ENCODE results near the gene PRXL2C.

The PRXL2C gene

DNA sequence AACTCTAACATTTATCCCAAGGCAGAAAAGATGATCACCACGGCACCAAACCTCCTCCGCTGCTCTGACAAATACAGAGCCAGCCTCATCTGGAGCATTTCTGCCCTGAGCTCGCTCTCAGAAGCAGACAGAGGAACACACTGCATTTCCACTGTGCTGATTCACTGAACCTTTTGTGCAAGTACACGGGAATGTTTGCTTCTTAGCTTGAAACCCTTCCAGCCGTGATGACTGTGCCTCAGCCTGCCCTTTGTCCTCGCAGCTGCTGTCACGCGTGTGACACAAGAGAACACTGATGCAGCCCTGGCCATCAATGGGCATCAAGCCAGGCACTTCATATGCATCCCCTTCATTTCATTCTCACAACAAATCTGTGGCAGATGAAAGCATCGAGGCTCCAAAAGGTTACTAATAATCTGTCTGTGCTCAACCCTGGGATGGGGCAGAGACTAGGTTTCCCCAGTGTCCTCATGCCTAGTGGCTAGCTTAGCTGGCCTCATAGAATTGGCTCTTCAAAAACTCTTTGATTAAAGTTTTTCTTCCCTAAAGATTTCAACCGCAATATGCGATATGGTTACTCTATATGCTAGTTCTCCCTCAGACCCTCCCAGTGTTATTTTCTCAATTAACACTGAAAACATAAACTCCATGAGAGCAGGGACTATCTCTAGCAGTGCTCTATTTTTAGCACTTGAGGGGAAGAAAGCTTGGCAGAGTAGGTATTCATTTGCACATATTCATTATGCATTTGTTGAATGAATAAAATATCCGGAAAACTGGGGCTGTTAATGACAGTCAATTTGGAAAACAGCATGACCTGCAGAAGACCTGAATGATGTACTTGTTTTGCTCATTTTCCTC is 42.8 kb downstream of the PRXL2C start:
- no peak for DNase-seq (ENCODE audit: low spot score)

DNA sequence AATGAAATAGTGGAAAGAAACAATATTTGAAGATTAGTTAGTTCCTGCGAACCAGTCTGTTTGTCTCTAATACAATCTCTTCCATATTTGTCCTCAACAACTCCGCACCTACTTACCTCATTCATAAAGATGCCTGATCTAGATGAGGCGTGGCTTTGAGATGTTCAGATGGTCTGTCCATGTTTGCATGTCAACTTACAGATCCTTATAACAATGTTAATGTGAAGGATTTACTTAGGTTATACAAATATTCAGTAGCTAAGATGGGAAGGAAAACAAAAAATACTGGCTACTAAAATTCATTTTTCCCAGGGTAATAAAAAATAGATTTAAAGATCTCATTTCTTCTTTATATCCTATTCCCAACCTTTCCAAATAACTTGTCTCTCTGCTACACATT is 43.8 kb downstream of the PRXL2C start:
- DNase-seq (ENCODE audit: low spot score), result no peak

DNA sequence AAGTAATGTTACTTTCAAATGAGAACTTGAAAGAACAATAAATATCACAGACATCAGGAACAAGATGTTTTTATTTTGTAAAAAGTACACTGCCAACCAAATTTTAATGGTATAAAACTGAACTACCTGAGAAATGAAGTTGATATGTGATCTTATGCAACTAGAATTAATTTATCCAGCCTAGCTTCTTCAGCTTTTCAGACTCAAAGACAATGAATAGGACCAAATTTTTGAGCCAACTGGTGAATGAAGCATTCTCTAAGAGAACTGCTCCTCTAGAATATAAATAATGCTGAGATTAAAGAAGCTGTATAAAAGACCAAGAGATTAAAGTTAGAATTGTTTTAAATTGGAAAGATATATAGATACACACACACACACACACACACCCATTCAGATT is 45.4 kb downstream of the PRXL2C start:
- DNase-seq (ENCODE audit: low spot score), result no peak

DNA sequence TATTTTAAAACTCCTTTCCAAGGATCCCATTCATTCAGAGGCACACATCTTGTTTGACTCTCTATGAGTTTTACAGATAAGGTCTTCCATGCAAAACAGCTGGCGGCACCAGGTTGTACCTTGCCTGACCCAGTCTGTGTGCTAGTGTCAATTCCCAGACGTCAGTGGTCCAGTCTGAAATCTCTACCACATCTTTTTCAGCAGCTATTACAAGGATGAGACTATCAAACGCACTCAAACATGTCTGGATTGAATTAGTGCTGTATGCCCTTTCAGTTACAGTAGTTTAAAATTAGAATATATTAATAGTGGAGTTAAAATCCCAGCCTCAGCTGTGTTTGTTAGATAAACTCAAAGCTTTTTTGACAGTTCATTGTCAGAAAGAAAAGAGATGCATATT is 47.1 kb downstream of the PRXL2C start:
- no peak for DNase-seq (ENCODE audit: low spot score)

DNA sequence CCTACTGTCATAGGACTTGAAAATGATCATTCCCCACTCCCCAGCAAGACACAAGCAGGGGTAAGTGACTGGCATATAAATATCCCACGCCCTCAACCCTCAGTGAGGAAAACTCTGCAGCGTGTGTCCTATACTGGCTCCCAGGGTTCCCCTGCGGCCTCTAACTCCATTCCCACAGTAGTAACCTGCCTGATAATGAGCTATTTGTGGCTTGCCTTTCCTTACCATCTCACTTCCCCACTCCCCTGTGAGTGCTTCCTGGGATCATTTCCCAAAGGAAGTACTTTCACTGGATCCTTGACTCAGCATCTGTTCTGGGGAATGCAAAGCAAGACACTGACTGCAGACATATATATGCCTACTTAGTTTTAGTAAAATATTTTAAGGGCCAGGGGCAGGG is 49.8 kb downstream of the PRXL2C start:
- DNase-seq (ENCODE audit: low spot score), result no peak

DNA sequence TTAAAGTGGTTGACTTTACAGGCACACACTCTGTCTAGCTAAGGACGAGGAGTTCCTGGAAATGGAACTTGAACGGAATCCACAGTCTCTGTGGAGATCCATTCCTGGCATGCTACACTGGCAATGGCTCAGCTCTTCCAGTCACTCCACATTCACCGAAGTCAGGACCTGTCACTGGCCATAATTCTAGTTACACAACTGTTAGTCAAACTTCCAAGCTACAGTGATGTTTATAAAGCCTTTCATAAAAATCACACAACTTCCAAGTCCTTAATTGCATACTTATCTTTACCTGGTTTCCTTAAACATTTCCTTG is 51.2 kb downstream of the PRXL2C start:
- DNase-seq (ENCODE audit: low spot score), result no peak

DNA sequence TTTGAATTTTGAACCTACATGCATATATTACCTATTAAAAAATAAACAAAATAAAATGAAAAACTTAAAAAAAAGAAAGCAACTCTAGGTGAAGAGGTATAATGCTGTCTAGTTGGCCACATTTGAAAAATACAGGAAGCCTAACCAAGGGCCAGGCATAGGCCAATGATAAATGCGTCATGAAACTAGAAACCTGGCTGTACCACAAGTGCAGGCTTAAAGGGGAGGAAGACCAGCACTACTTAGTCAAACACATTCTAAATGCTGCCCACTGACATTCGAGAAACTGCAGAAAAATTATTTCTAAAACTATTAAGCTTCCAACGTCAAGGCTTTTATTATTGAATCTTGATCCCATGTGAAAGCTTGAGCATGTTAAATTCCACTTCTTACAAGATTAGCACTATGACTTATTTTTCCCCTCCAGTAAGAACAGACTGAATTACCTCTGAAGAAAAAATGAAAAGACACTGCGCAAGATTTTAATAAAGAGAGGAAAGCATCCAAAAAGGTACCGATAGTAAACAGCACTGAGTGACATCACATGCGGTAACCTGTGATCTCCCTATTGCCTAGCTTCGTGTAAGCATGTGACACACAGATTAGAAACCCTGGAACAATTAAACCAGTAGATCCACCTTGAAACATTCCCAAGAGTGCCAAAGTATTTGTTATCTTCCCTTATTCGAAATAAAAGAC is 51.7 kb downstream of the PRXL2C start:
- DNase-seq (ENCODE audit: low spot score), result no peak

DNA sequence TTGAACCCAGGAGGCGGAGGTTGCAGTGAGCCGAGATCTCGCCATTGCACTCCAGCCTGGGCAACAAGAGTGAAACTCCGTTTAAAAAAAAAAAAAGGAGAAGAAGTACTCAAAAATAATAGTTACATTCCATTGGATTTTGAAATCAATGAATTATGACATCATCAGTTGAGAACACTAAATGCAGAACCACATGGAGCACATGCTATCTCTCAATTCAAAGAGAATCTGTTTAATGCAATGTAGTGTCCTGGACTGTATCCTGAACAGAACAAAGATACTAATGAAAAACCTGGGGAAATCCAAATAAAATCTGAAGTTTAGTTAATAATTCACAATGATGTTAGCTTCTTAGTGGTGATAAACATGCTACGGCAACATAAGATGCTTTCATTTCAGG is 55.8 kb downstream of the PRXL2C start:
- no peak for DNase-seq (ENCODE audit: low spot score)

DNA sequence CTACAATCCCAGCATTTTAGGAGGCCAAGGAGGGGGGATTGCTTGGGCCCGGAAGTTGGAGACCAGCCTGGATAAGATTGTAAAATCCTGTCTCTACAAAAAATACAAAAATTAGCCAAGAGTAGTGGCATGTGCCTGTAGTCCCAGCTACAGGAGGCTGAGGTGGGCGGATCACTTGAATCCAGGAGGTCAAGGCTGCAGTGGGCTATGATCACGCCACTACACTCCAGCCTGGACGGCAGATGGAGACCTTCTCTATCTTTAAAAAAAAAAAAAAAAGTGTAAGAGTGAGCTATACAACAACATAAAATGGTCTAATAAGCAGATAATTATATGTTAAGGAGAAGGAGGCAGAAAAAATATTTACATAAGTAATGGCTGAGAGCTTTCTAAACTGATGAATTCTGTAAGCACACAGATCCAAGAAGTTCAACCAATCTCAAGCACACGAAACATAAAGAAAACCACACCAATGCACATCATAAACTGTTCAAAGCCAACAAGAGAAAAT is 58.5 kb downstream of the PRXL2C start:
- DNase-seq (ENCODE audit: low spot score), result no peak
